HG02938 (cell line): Measurements from ENCODE around the gene HECTD2.

Experiments used
- ATAC-seq: cut with Tn5 transposase; IDR thresholded peaks from one replicate; pipeline ENCODE4 v1.9.1; 2021; ENCODE audit warnings: mild to moderate bottlenecking, moderate library complexity; ENCODE audit not compliant: unreplicated experiment

HECTD2 gene

DNA sequence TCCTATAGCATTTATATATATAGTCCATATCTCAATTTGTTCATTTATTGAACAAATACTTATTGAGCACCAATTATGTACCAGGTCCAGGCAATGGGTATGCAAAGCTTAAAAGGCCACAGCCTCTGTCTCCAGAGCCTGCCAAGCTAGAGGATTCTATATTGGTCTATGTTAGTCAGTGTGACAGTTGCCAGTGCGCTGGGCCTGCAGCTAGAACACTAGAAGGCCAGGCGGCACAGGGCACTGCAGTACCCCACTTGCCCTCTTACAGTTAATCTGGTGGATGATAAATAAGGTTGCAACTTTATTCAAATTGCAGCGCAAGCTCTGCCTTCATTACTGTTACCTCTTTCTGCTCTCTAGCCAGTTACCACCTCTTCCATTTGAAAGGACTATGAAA, 153.9 kb downstream of the HECTD2 start:
- no peak for ATAC-seq
